ENCODE results near the gene NDE1.

Gene NDE1

GRCh38 chr16:15754821-15755534, 104.9 kb downstream of the NDE1 start:
- DNase-seq (ENCODE audit: extremely low spot score, insufficient read length, low read depth): no peak
- no peak for FAIRE-seq

- no peak for DNase-seq (ENCODE audit: extremely low spot score, insufficient read length, low read depth)
- no peak for FAIRE-seq
Measured at GRCh38 chr16:15757077-15757386, 107.0 kb downstream of the NDE1 start.

DNA sequence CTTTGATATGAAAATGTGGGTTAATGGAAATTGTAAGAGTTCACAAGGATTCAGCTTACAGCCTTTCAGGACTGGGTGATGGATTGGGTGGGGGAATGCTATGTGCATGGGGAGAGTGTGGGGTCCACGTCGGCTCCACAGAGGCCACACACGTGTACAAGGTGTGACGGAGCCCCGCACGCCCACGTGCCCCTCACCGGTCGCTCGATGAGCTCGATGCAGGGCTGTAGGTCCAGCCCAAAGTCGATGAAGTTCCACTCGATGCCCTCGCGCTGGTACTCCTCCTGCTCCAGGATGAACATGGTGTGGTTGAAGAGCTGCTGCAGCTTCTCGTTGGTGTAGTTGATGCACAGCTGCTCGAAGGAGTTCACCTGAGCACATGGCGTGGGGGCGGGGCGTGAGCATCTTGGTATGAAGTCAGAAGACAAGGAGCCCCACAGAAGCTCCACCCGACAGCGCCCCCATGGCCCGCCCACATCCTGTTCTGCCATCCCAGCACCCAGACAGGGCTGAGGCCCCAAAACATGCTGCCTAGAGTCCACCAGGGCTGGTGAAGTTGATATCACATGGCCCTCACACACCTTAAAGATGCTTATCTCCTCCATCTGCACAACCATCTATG, 107.7 kb downstream of the NDE1 start:
- DNase-seq (ENCODE audit: extremely low spot score, insufficient read length, low read depth): no peak
- FAIRE-seq: no peak

GRCh38 chr16:15759070-15759469, 109.0 kb downstream of the NDE1 start:
- DNase-seq (ENCODE audit: extremely low spot score, insufficient read length, low read depth) (no peak), FAIRE-seq (no peak)

DNA sequence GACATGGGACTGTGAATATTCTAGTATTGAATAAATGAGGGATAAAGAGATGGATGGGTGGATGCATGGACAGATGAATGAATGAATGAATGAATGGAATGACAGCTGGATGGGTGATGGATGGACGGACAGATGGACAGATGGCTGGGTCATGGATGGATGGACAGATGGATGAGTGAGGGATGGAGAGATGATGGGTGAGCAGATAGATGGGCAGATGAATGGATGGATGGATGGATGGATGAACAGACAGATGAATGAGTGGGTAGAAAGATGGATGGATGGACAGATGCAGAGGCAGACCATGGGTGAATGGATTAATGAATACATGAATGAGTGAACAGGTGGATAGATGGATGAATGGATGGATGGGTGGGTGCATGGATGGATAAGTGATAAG, 110.1 kb downstream of the NDE1 start:
- FAIRE-seq: no peak

DNA sequence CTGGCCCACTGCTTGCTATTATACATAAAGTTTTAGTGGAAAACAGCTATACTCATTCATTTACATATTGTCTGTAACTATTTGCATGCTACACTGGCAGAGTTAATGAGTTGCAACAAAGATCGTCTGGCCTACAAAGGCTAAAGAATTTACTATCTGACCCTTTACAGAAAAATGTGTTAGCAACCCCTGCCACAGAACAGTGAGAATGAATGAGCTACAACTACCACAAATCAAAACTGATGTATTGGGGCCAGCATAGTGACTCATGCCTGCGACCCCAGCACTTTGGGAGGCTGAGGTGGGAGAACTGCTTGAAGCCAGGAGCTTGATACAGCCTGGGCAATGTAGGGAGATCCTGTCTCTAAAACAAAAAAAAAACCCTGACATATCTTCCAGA, 114.1 kb downstream of the NDE1 start:
- FAIRE-seq: no peak
- DNase-seq (ENCODE audit: extremely low spot score, insufficient read length, low read depth): no peak

More for the DNA sequence above, 110.1 kb downstream of the NDE1 start:
- no peak for DNase-seq (ENCODE audit: extremely low spot score, insufficient read length, low read depth)

GRCh38 chr16:15765116-15765515, 115.1 kb downstream of the NDE1 start:
- no peak for FAIRE-seq
- DNase-seq (ENCODE audit: extremely low spot score, insufficient read length, low read depth): no peak

GRCh38 chr16:15765880-15766279, 115.8 kb downstream of the NDE1 start:
- DNase-seq (ENCODE audit: extremely low spot score, insufficient read length, low read depth) (peak; percentile 67), FAIRE-seq (peak; percentile 95)

GRCh38 chr16:15766918-15767317, 116.9 kb downstream of the NDE1 start:
- FAIRE-seq (no peak), DNase-seq (ENCODE audit: extremely low spot score, insufficient read length, low read depth) (no peak)

DNA sequence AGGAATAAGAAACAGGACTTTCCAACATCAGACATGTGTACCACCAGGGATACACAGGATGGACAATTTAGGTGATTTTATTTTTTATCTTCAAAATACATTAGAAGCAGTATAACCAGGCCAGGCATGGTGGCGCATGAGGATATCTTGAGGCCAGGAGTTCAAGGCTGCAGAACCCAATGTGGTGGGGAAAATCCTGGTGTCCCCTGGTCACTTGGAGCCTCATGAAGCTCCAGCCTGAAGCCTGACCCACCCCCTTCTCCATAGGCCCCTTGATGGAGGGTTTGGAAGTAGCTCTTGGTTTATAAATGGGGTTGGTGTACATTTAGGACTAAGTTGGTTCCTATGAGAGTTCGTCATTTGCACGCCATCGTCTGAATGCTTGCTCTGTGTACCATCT, 118.2 kb downstream of the NDE1 start:
- no peak for FAIRE-seq

DNA sequence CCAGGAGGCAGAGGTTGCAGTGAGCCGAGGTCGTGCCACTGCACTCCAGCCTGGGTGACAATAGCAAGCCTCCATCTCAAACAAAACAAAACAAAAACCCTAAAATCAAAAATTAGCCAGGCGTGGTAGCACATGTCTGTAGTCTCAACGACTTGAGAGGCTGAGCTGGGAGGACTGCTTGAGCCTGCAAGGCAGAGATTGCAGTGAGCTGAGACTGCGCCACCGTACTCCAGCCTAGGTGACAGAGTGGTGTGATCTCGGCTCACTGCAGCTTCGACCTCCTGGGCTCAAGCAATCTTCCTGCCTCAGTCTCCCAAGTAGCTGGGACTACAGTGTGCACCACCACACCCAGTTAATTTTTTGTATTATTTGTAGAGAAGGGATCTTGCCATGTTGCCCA, 119.2 kb downstream of the NDE1 start:
- FAIRE-seq: no peak

More for the DNA sequence above, 118.2 kb downstream of the NDE1 start:
- no peak for DNase-seq (ENCODE audit: extremely low spot score, insufficient read length, low read depth)

GRCh38 chr16:15770107-15770506, 120.1 kb downstream of the NDE1 start:
- FAIRE-seq (no peak), DNase-seq (ENCODE audit: extremely low spot score, insufficient read length, low read depth) (no peak)

More for the DNA sequence above, 119.2 kb downstream of the NDE1 start:
- DNase-seq (ENCODE audit: extremely low spot score, insufficient read length, low read depth): no peak

DNA sequence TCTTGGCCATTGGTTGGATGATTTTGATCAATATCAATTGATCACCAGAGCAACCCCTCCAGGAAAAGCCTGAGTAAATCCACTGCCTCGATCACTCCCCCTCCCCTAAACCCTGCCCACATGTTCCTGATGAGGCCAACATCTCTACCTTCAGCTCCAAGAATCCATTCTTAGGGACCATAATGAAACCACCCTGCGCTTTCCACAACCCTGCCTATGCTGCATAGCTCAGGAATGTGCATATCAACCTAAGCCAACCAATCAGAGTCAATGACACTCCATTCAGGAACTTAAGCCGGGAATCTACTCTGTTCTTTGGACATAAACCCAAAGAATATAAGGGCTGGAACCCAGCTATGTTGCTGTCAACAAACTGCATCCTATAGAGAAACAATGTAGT, 120.5 kb downstream of the NDE1 start:
- FAIRE-seq (no peak), DNase-seq (ENCODE audit: extremely low spot score, insufficient read length, low read depth) (no peak)

DNA sequence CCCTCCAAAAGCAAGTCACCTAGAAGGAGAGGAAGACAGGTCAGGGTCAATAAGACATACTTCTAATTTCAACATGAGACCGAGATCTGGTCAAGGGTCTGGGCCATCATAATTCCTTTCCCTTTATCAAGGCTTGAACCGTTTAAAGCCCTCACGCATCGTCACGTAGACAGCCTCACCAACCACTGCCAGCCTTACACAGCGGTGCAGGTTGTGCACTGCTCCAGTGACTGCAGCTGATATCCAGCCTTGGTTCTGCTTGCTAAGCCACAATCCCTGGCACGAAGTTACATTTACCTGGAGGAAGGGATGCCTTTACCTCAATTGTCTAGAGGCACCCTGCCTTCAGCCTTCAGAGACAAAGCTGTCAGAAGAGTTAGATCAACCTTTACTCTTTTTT, 121.6 kb downstream of the NDE1 start:
- DNase-seq (ENCODE audit: extremely low spot score, insufficient read length, low read depth): no peak
- FAIRE-seq: no peak

DNA sequence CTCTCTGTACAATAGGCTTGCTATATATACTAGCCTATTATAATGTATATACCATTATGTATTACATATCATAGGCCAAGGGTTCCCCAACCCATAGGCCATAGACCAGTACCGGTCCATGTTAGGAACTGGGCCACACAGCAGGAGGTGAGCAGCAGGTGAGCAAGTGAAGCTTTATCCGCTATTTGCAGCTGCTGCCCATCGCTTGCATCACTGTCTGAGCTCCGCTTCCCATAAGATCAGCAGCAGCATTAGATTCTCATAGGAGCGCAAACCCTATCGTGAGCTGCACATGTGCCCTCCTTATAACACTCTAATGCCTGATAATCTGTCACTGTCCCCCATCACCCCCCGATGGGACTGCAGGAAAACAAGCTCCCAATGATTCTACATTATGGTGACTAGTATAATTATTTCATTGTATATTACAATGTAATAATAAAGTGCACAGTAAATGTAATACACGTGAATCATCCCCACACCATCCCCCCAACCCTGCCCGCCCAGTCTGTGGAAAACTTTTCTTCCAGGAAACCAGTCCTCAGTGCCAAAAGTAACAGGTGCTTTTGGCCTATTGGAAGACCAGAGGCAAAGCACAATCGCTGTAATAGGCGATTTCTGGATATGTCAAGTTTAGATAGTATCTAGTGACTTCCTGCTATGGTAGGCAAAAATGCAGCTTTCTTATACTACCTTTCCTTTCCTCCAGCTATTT, 122.7 kb downstream of the NDE1 start:
- FAIRE-seq: no peak
- DNase-seq (ENCODE audit: extremely low spot score, insufficient read length, low read depth): no peak

DNA sequence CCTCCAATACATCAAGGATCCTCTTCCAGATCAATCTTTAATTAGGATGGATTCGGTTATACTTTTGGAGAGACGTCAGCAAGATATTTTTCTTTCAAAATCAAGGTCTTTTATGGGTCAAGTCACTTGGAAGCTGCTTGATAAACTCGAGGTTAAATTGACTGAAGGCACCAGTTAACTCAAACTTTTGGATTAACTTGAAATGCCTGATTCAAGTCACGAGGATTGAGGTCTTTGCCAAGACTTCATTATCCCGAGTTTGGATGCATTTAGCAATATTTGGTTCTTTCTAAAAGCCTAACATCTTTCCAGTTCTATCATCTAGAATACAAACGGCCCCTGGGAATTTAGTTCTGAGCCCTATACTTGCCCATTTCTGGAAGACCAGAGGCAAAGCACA, 123.9 kb downstream of the NDE1 start:
- DNase-seq (ENCODE audit: extremely low spot score, insufficient read length, low read depth) (no peak), FAIRE-seq (no peak)

DNA sequence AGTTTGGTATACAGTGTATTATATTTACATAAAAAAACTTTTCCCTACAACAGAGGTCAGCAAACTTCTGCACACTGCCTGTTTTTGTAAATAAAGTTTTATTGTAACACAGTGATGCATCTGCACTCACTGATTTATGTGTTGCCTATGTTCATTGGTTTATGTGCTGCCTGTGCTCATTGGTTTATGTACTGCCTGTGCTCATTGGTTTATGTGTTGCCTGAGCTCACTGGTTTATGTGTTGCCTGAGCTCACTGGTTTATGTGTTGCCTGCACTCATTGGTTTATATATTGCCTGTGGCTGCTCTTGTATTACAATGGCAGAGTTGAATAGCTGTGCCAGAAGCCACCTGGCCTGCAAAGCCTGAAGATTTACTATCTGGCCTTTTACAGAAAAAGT, 125.2 kb downstream of the NDE1 start:
- DNase-seq (ENCODE audit: extremely low spot score, insufficient read length, low read depth): no peak
- FAIRE-seq: no peak

GRCh38 chr16:15775663-15776304, 125.7 kb downstream of the NDE1 start:
- DNase-seq (ENCODE audit: extremely low spot score, insufficient read length, low read depth) (no peak), FAIRE-seq (no peak)

All from GM18507 (cell line).